Loucy (cell line): Measurements from ENCODE around the gene MESD.

Experiments
- CTCF ChIP-seq: fragments of 200-600 bp; sonication (generic); conservative IDR thresholded peaks from 2 replicates; pipeline ENCODE4 v1.5.1; 2014; ENCODE audit warnings: mild to moderate bottlenecking, antibody characterized with exemption, low read length
- EZH2phosphoT487 ChIP-seq: fragments of 200-600 bp; IDR thresholded peaks from 2 replicates; pipeline ENCODE4 v1.6.1; 2018; ENCODE audit warnings: antibody characterized with exemption, mild to moderate bottlenecking, moderate library complexity, borderline replicate concordance

GRCh38 chr15:80986487-80986886, 3.1 kb downstream of the MESD start:
- TF ChIP-seq CTCF (no peak), EZH2phosphoT487 (no peak)
